ENCODE data around the gene RPUSD1.
A peak's percentile ranks its signal among the peaks of the same experiment; 100 is the strongest.
"Not testable (repeated sequence)": the region's sequence is repeated elsewhere in the genome, so short reads cannot be mapped to it uniquely, and the experiment has no call there.

The RPUSD1 gene

GRCh38 chr16:766008-766819, 22.0 kb downstream of the RPUSD1 start:
- DNase-seq (ENCODE audit: low spot score), result no peak

GRCh38 chr16:765488-765865, 22.7 kb downstream of the RPUSD1 start:
- DNase-seq (ENCODE audit: low spot score), result no peak

GRCh38 chr16:764848-765487, 23.2 kb downstream of the RPUSD1 start:
- no peak for DNase-seq (ENCODE audit: low spot score)

- DNase-seq (ENCODE audit: low spot score), result no peak
Measured at GRCh38 chr16:764184-764750, 23.9 kb downstream of the RPUSD1 start.

GRCh38 chr16:763369-764183, 24.6 kb downstream of the RPUSD1 start:
- DNase-seq (ENCODE audit: low spot score), result no peak

- no peak for DNase-seq (ENCODE audit: low spot score)
Measured at GRCh38 chr16:762595-763268, 25.4 kb downstream of the RPUSD1 start.

GRCh38 chr16:761625-762513, 26.3 kb downstream of the RPUSD1 start:
- DNase-seq (ENCODE audit: low spot score), result no peak

GRCh38 chr16:760545-761343, 27.4 kb downstream of the RPUSD1 start, which contains the start of gene MSLN:
Gene MSLN (plus strand): TSS chr16:760734. CDS start chr16:762681, 1,947 bp downstream.
- DNase-seq (ENCODE audit: low spot score), result no peak

GRCh38 chr16:760065-760464, 28.1 kb downstream of the RPUSD1 start:
- DNase-seq (ENCODE audit: low spot score), result no peak

GRCh38 chr16:759110-759910, 28.9 kb downstream of the RPUSD1 start:
- DNase-seq (ENCODE audit: low spot score), result no peak

- no peak for DNase-seq (ENCODE audit: low spot score)
Measured at GRCh38 chr16:756428-756827, 31.8 kb downstream of the RPUSD1 start.

- DNase-seq (ENCODE audit: low spot score), result no peak
Measured at GRCh38 chr16:754656-755055, 33.5 kb downstream of the RPUSD1 start.

- not testable (repeated sequence) for DNase-seq (ENCODE audit: low spot score)
Measured at GRCh38 chr16:754121-754607, 34.0 kb downstream of the RPUSD1 start.

- DNase-seq (ENCODE audit: low spot score), result no peak
Measured at GRCh38 chr16:752007-752312, 36.2 kb downstream of the RPUSD1 start.

GRCh38 chr16:751152-752006, 36.8 kb downstream of the RPUSD1 start:
- DNase-seq (ENCODE audit: low spot score), result peak; percentile 39

GRCh38 chr16:750485-750884, 37.7 kb downstream of the RPUSD1 start:
- DNase-seq (ENCODE audit: low spot score), result no peak

GRCh38 chr16:749010-749409, 39.2 kb downstream of the RPUSD1 start:
- no peak for DNase-seq (ENCODE audit: low spot score)

All from Ammon's horn (tissue), 1 donor.